Measurements from ENCODE around the gene SFTPB.

- TF ChIP-seq, protein P1, sequence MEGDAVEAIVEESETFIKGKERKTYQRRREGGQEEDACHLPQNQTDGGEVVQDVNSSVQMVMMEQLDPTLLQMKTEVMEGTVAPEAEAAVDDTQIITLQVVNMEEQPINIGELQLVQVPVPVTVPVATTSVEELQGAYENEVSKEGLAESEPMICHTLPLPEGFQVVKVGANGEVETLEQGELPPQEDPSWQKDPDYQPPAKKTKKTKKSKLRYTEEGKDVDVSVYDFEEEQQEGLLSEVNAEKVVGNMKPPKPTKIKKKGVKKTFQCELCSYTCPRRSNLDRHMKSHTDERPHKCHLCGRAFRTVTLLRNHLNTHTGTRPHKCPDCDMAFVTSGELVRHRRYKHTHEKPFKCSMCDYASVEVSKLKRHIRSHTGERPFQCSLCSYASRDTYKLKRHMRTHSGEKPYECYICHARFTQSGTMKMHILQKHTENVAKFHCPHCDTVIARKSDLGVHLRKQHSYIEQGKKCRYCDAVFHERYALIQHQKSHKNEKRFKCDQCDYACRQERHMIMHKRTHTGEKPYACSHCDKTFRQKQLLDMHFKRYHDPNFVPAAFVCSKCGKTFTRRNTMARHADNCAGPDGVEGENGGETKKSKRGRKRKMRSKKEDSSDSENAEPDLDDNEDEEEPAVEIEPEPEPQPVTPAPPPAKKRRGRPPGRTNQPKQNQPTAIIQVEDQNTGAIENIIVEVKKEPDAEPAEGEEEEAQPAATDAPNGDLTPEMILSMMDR (IDR thresholded peaks at IDR 0.05; ENCODE audit: low read depth, low read length, missing input control): no peak
- TF ChIP-seq, protein P2, sequence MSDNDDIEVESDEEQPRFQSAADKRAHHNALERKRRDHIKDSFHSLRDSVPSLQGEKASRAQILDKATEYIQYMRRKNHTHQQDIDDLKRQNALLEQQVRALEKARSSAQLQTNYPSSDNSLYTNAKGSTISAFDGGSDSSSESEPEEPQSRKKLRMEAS (IDR thresholded peaks at IDR 0.05): no peak
- no peak for TF ChIP-seq GABPA (IDR thresholded peaks at IDR 0.05 in 1 of 2, conservative IDR thresholded peaks at IDR 0.05 in 1 of 2)
- no peak for TF ChIP-seq YY1 (IDR thresholded peaks at IDR 0.05)
- no peak for TF ChIP-seq ZBTB33 (IDR thresholded peaks at IDR 0.05)
- TF ChIP-seq RAD21 (IDR thresholded peaks at IDR 0.05): no peak
- TF ChIP-seq HNF4G (IDR thresholded peaks at IDR 0.05): no peak
- no peak for TF ChIP-seq FOXA1 (IDR thresholded peaks at IDR 0.05)
Measured at GRCh38 chr2:85646166-85646565, 21.8 kb downstream of the SFTPB start.

Measured in liver (tissue), 3 donors.